Measurements from ENCODE around the gene LUZP1.

Gene LUZP1

GRCh38 chr1:23196627-23197328 lies 28.1 kb upstream of the LUZP1 start:
- no peaks in the 10 kb centered on the region for H3K36me3 ChIP-seq (ENCODE audit: control insufficient read depth in 2 of 2, insufficient read depth in 1 of 2, low read length in 2 of 2)
- H3K27ac ChIP-seq (ENCODE audit: extremely low read depth, low read depth, low read length): no peak overlapping the region
- TF ChIP-seq EGR2 (tag by site-specific recombination; IDR thresholded peaks at IDR 0.05; ENCODE audit: low read depth) (no peak), ZNF140 (tag by site-specific recombination; IDR thresholded peaks at IDR 0.05) (no peak), ZBTB8A (tag by site-specific recombination; IDR thresholded peaks at IDR 0.05) (no peak), ZNF335 (tag by site-specific recombination; conservative IDR thresholded peaks at IDR 0.05) (no peak)
- POLR2A ChIA-PET: interaction anchor here (0.9 kb wide), 1 partner anchor 178 kb away, joined by 3 read pairs; the partner anchor contains the start of gene KDM1A
- H3K9me3 ChIP-seq (ENCODE audit: control insufficient read depth, insufficient read depth, low read depth, low read length): no peaks in the 10 kb centered on the region
- CTCF ChIA-PET: interaction anchor here (0.6 to 9.0 kb wide), 9 partner anchors 10 to 479 kb away, joined by 3 to 74 read pairs (median 3); no protein-coding TSS in a partner anchor
- no peaks in the 10 kb centered on the region for H3K4me1 ChIP-seq (ENCODE audit: control insufficient read depth, insufficient read depth, low read length)
- no peak overlapping the region for H3K4me3 ChIP-seq (ENCODE audit: low read depth, low read length)

GRCh38 chr1:23194119-23194984 lies 25.7 kb upstream of the LUZP1 start:
- H3K9me3 ChIP-seq (ENCODE audit: control insufficient read depth, insufficient read depth, low read depth, low read length): no peaks in the 10 kb centered on the region
- no peak overlapping the region for H3K27ac ChIP-seq (ENCODE audit: extremely low read depth, low read depth, low read length)
- ChIA-PET CTCF (interaction anchor here (0.5 to 9.0 kb wide), 10 partner anchors 8 to 471 kb away, joined by 3 to 74 read pairs (median 4); no protein-coding TSS in a partner anchor), POLR2A (interaction anchor here (1.5 kb wide), 1 partner anchor 16 kb away, joined by 6 read pairs; no protein-coding TSS in a partner anchor)
- no peaks in the 10 kb centered on the region for H3K36me3 ChIP-seq (ENCODE audit: control insufficient read depth in 2 of 2, insufficient read depth in 1 of 2, low read length in 2 of 2)
- H3K4me3 ChIP-seq (ENCODE audit: low read depth, low read length): no peak overlapping the region
- H3K4me1 ChIP-seq (ENCODE audit: control insufficient read depth, insufficient read depth, low read length): no peaks in the 10 kb centered on the region
- TF ChIP-seq ZEB2 (tag by site-specific recombination; IDR thresholded peaks at IDR 0.05) (no peak), ZNF670 (tag by site-specific recombination; IDR thresholded peaks at IDR 0.05; ENCODE audit: low read depth) (no peak), HOXA7 (CRISPR knock-in tag; IDR thresholded peaks at IDR 0.05; ENCODE audit: borderline replicate concordance) (no peak)

GRCh38 chr1:23193391-23194118 lies 24.9 kb upstream of the LUZP1 start:
- POLR2A ChIA-PET: no interaction called here
- H3K4me1 ChIP-seq (ENCODE audit: control insufficient read depth, insufficient read depth, low read length): no peaks in the 10 kb centered on the region

GRCh38 chr1:23191199-23191598 lies 22.5 kb upstream of the LUZP1 start:
- Histone ChIP-seq H3K9me3 (ENCODE audit: control insufficient read depth, insufficient read depth, low read depth, low read length) (no peaks in the 10 kb centered on the region), H3K36me3 (ENCODE audit: control insufficient read depth in 2 of 2, insufficient read depth in 1 of 2, low read length in 2 of 2) (no peaks in the 10 kb centered on the region), H3K4me3 (ENCODE audit: low read depth, low read length) (no peak overlapping the region), H3K27ac (ENCODE audit: extremely low read depth, low read depth, low read length) (no peak overlapping the region), H3K4me1 (ENCODE audit: control insufficient read depth, insufficient read depth, low read length) (no peaks in the 10 kb centered on the region)
- ChIA-PET POLR2A (interaction anchor here (0.6 kb wide), 1 partner anchor 853 kb away, joined by 3 read pairs; no protein-coding TSS in a partner anchor), CTCF (interaction anchor here (1.3 kb wide), 1 partner anchor 20 kb away, joined by 3 read pairs; no protein-coding TSS in a partner anchor)
- TF ChIP-seq ZNF623 (tag by site-specific recombination; IDR thresholded peaks at IDR 0.05) (no peak), ZBTB6 (tag by site-specific recombination; IDR thresholded peaks at IDR 0.05) (no peak), ZNF24 (tag by site-specific recombination; IDR thresholded peaks at IDR 0.05) (no peak), ZNF366 (tag by site-specific recombination; conservative IDR thresholded peaks at IDR 0.05) (no peak), ZBTB7A (tag by site-specific recombination; IDR thresholded peaks at IDR 0.05; ENCODE audit: low read depth) (no peak), ZNF37A (tag by site-specific recombination; IDR thresholded peaks at IDR 0.05) (no peak), ZSCAN30 (tag by site-specific recombination; IDR thresholded peaks at IDR 0.05) (no peak), ZNF785 (tag by site-specific recombination; IDR thresholded peaks at IDR 0.05) (no peak), ZNF639 (tag by site-specific recombination; IDR thresholded peaks at IDR 0.05) (no peak), ZNF670 (tag by site-specific recombination; IDR thresholded peaks at IDR 0.05; ENCODE audit: low read depth) (no peak)

More at GRCh38 chr1:23193391-23194118, 24.9 kb upstream of the LUZP1 start:
- no peak overlapping the region for H3K27ac ChIP-seq (ENCODE audit: extremely low read depth, low read depth, low read length)
- CTCF ChIA-PET: interaction anchor here (0.7 to 9.0 kb wide), 6 partner anchors 9 to 114 kb away, joined by 3 to 74 read pairs (median 6); no protein-coding TSS in a partner anchor
- no peaks in the 10 kb centered on the region for H3K36me3 ChIP-seq (ENCODE audit: control insufficient read depth in 2 of 2, insufficient read depth in 1 of 2, low read length in 2 of 2)
- TF ChIP-seq SETDB1 (IDR thresholded peaks at IDR 0.05; ENCODE audit: insufficient read length, low read length): no peak
- TF ChIP-seq ZNF10 (tag by site-specific recombination; IDR thresholded peaks at IDR 0.05): no peak
- no peak for TF ChIP-seq ZNF24 (tag by site-specific recombination; IDR thresholded peaks at IDR 0.05)
- no peak for TF ChIP-seq ZNF155 (tag by site-specific recombination; IDR thresholded peaks at IDR 0.05)
- TF ChIP-seq ELK4 (IDR thresholded peaks at IDR 0.05; ENCODE audit: borderline replicate concordance, low read depth, low read length): no peak
- TF ChIP-seq YY2 (tag by site-specific recombination; IDR thresholded peaks at IDR 0.05): no peak
- no peak for TF ChIP-seq ZNF777 (tag by site-specific recombination; IDR thresholded peaks at IDR 0.05; ENCODE audit: borderline replicate concordance)
- TF ChIP-seq ZNF585B (tag by site-specific recombination; IDR thresholded peaks at IDR 0.05): no peak
- TF ChIP-seq REPIN1 (tag by site-specific recombination; IDR thresholded peaks at IDR 0.05; ENCODE audit: low read depth): no peak
- TF ChIP-seq ZNF571 (tag by site-specific recombination; IDR thresholded peaks at IDR 0.05): no peak
- H3K9me3 ChIP-seq (ENCODE audit: control insufficient read depth, insufficient read depth, low read depth, low read length): no peaks in the 10 kb centered on the region
- H3K4me3 ChIP-seq (ENCODE audit: low read depth, low read length): no peak overlapping the region
